Loucy (cell line): ENCODE results near the gene DENND2C.

Experiments
- EZH2phosphoT487 ChIP-seq: fragments of 200-600 bp; IDR thresholded peaks from 2 replicates; pipeline ENCODE4 v1.6.1; 2018; ENCODE audit warnings: antibody characterized with exemption, mild to moderate bottlenecking, moderate library complexity, borderline replicate concordance
- TF ChIP-seq, protein P1 (sequence below): fragments of 200-600 bp; sonication (generic); conservative IDR thresholded peaks from 2 replicates; pipeline ENCODE4 v1.5.1; 2014; ENCODE audit warnings: mild to moderate bottlenecking, antibody characterized with exemption, low read length

DNA sequence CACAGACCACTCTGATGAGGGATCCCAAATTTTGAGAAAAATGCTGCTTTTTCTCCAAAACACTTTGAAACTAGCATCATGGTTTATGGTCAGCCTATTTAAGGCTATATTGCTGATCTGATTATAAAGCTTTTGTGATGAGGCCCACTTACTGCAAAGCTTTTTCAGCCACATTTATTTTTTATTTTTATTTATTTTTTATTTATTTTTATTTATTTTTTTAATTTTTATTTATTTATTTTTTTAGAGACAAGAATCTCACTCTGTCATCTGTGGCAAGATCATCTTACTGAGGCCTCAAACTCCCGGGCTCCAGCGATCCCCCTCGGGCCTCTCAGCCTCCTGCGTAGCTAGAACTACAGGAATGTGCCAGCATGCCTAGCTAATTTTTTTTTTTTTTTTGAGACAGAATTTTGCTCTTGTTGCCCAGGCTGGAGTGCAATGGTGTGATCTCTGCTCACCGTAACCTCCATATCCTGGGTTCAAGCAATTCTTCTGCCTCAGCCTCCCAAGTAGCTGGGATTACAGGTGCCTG lies 83.3 kb downstream of the DENND2C start:
- TF ChIP-seq, protein P1, sequence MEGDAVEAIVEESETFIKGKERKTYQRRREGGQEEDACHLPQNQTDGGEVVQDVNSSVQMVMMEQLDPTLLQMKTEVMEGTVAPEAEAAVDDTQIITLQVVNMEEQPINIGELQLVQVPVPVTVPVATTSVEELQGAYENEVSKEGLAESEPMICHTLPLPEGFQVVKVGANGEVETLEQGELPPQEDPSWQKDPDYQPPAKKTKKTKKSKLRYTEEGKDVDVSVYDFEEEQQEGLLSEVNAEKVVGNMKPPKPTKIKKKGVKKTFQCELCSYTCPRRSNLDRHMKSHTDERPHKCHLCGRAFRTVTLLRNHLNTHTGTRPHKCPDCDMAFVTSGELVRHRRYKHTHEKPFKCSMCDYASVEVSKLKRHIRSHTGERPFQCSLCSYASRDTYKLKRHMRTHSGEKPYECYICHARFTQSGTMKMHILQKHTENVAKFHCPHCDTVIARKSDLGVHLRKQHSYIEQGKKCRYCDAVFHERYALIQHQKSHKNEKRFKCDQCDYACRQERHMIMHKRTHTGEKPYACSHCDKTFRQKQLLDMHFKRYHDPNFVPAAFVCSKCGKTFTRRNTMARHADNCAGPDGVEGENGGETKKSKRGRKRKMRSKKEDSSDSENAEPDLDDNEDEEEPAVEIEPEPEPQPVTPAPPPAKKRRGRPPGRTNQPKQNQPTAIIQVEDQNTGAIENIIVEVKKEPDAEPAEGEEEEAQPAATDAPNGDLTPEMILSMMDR: no peak
- TF ChIP-seq EZH2phosphoT487: no peak
